GM21381 (cell line): ENCODE results near the gene CDH13.

Experiments used
- ATAC-seq: cut with Tn5 transposase; IDR thresholded peaks from one replicate; pipeline ENCODE4 v1.9.1; 2021; ENCODE audit warnings: mild to moderate bottlenecking, moderate library complexity; ENCODE audit not compliant: unreplicated experiment

The CDH13 gene

GRCh38 chr16:82735673-82736091, 108.9 kb downstream of the CDH13 start:
- no peak for ATAC-seq

DNA sequence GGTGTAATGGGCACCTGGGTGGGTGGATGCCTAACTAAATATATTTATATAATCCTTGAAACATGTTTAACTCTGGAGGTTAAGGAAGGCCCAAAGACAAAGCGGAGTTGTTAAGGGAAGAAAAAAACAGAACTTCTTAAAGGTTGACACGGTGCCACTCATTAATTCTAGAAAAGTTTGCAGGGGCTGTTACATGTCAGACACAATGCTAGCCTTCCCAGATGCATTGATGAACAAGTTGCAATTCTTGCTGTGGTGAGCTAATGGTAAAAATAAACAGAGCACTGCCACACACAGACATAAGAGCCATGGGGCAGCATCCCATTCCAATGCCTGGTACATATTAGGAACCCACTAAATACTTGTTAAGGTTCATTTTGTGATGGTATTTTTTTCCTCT, 109.5 kb downstream of the CDH13 start:
- ATAC-seq = no peak

GRCh38 chr16:82738699-82739098, 111.9 kb downstream of the CDH13 start:
- ATAC-seq = no peak

DNA sequence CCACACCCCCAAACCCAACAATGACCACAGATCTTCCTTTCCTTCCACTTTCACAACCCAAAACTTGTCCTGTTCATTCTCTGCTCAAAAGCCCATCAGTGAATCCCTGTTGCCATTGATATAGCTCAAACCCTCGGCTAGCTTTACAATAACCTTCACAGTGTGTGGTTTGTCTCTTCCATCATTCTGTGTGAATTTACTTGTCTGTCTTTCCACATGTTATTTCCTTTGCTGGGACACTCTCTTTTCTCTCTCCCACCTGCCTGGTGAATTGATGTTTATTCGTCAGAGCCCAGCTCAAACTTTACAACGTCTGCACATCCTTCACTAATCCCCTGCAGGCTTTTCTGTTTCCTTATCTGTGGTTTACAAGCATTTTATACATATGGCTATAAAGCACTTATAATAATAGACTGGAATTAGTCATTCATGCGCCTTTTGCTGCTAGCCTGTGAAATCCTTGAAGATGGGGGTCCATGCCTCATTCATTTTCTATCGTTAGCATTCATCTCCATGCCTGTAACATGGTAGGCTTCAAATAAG, 114.4 kb downstream of the CDH13 start:
- ATAC-seq = no peak

DNA sequence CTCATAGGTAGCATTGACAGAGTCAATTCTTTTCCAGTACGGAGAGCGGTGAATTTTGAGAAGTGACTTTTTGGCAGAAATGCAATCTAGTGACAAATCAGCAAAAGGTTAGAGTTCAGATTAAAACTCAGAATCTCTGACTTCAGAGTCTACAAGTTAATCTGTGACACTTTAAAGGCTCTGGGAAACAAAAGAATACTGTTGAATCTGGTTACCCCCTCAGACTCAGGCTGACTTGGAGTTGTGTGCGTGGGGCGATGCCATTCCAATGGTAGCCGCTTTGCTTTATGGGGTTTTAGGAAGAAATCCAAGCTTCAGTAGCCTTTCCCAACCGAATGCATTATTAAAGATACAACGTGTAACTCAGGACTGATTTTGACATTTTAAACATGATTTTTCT, 118.2 kb downstream of the CDH13 start:
- ATAC-seq = no peak

GRCh38 chr16:82748026-82748425, 121.3 kb downstream of the CDH13 start:
- no peak for ATAC-seq

DNA sequence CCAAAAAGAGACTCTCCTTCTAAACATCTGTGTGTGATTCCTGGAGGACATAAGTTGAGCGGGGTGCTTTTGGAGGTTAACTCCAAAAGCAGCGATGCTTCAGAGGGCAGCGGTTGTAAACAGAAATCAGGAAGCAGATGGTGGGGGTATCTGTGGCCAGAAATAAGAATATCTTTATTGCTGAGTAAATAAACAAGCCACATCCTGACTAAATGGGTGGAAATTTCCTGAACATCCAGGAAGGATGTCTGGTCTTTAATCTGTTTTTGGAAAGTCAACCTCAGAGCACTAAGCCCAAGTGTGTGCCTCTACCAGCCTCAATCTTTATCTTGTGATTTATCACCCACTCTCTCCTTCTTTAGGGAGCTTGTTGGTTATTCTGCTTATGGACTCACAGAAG, 123.3 kb downstream of the CDH13 start:
- no peak for ATAC-seq

DNA sequence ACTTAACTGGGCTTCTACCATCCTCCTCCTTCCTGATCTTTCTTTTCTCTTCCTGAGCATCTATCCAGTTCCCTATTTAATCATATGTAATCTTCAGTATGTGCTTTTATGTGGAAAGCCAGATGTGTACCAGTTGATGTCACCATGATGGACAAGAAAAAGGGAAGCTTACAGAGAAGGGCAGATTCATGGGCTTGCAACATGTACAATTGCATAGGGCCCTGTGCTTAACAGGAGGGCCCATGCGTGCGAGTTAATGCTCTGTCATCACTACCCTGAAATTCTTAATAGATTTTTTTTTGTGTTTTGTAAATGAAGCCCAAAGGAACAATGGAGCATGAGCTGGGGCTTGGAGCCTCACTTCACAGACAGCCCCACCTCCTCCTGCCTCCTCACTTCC, 124.3 kb downstream of the CDH13 start:
- no peak for ATAC-seq

DNA sequence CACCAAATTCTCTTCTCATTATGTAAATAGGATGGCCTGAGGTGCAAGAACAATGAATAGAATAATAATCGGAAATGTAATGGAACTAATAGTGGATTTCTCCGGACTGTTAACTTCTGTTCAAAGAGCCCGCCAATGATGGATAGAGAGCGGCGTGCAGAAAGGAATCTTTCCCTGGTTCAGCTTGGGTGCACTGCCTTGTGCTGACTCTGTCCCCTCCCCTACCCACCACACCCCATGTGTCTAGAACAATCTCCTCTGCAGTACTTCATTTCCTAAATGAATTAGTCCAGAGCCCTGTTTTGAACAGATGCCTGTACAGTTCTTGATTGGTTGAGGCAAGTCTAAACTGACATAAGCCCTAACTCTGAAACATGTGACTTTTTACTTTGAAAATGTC, 125.4 kb downstream of the CDH13 start:
- no peak for ATAC-seq

DNA sequence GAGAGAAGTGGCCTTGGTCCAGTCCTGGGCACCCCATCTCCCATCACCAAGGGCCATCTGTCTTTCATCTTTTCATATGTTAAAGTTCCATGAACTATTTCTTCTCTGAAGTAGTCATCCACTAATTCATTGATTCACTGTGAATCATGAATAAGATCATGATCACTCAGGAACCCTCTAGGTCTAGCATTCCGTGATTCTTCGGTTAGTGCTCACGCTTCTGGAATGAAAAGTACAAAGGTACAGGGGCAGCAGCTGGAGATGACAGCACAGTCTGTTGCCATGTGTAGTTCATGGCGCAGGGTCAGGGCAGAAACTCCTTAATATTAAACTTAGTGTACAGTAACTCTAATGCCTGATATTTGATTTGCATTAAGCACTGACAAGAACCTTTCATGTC, 127.1 kb downstream of the CDH13 start:
- ATAC-seq = no peak

DNA sequence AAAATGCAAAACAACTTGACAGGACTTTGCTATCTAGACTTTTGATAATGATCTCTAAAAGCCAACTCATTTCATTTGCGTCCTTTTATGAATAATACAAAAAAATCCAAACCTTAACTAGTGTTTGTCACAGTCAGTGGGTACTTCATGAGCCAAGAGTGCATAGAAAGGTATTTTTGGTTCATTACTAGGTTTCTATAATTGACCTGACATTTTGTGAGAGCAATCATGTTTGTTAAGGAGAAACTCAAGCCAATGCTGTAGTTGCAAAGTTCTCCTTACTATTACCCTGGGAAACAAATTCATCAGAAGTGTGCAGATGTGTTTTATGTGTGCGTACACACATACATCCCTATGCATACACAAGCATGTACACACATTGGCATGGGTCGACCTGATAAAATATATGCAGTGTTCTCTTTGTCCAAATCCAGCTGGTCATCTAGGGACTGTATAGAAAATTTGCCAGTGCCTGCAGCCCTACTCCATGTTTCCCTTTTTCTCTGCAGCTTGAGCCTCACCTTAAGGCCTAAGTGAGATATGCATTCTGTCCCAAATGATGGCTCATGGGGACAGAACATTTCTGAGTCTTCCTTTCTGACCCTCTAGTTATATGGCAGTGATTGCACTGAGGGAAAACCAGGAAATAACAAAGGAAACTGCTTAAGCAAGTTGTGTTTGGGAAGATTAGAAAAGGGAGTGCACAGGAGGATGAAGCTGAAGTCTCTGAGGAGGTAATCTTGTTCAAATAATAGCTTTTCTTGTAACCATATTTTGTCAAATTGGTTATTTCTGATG, 128.1 kb downstream of the CDH13 start:
- no peak for ATAC-seq

GRCh38 chr16:82755570-82756282, 129.0 kb downstream of the CDH13 start:
- no peak for ATAC-seq

GRCh38 chr16:82756283-82756599, 129.5 kb downstream of the CDH13 start:
- no peak for ATAC-seq

DNA sequence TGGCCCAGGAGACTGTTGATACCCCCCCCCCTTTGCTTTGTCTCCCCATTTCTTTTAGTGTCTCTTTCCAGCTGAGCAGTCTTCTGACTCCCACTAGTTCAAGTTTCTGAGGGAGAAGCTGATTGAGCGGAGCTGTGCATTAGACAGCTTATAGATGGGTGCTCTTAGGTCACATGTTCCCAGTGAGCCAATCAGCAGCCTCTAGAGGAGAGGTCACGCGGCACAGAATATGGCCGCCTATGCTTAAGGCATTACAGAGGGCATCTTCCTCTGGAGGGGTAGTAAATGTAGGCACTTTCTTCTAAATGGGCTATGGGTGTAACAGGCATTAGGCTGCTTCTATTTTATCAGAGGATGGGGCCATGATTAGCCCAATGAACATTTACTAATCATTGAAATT, 131.6 kb downstream of the CDH13 start:
- ATAC-seq = no peak

- ATAC-seq = no peak
These were observed 132.1 kb downstream of the CDH13 start for GRCh38 chr16:82758904-82759303.

GRCh38 chr16:82761236-82761635, 134.5 kb downstream of the CDH13 start:
- ATAC-seq = no peak

- no peak for ATAC-seq
These were observed 135.1 kb downstream of the CDH13 start for GRCh38 chr16:82761858-82762257.

GRCh38 chr16:82763371-82763770, 136.6 kb downstream of the CDH13 start:
- ATAC-seq = no peak

GRCh38 chr16:82767198-82767597, 140.4 kb downstream of the CDH13 start:
- no peak for ATAC-seq

DNA sequence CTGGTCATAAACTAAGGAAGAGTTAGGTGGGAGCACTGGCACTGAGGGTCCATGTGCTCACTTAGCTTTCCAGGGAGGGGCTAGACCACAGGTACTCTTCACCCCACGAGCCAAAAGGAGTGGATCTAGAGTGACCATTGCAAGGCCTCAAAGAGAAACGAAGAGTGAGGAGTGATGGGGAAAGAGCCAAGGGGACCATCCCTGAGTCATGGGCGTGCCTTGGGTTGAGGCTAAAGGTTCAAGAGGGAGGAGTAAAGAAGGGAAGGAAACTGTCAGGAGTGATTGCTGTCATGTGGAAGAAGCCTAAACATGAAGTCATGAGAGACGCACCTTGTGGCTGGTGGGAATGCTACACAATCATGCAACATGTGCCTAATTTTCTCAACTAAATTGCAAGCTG, 141.0 kb downstream of the CDH13 start:
- ATAC-seq = no peak

DNA sequence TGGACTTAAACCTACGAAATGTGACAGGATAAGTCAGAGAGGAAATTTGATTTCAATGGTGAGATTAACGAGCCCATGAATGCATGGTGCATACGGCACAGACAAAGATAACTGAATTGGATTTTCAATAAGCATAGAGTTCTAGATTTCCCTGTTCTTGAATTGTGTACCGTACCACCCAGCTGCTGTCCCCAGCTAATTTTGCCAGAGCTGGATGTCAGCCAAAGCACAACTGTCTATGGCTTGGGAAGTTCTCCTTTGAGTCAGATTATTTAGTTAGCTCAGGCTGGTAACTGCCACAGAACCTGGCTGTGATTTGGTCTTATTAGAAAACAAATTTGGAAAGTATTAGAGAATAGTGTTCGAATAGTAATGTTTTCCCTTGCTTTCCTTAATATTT, 143.1 kb downstream of the CDH13 start:
- ATAC-seq = no peak

DNA sequence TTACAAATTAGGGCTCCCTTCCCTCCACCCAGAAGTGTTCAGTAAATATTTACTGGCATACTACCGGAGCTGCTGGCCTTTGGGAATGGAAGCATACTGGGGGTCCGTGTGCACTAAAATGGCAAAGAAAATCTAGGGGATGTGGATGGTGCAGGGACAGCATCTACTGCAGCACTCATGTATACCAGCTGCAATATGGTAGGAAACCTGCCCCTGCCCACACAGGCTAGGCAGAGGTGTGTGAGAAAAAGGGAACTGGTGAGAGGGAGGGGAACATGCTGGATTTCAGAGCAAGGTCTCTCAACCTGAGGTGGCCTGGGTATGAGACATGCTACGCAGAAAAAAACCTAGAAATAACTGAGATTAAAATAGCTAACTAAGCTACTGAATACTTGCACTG, 145.4 kb downstream of the CDH13 start:
- no peak for ATAC-seq
